WERI-Rb-1 (cell line): ENCODE results near the gene CTR9.

Experiments
- DNase-seq: peaks from one replicate; pipeline ENCODE4 v3.0.0-alpha.2; 2020
- H3K27ac ChIP-seq: fragments of 250-450 bp; sonication (Bioruptor Pico); 2 replicates; pipeline ENCODE4 v1.5.1; 2020; ENCODE audit warnings: mild to moderate bottlenecking, moderate library complexity
- H3K27me3 ChIP-seq: fragments of 250-450 bp; sonication (Bioruptor Pico); 2 replicates; pipeline ENCODE4 v1.5.1; 2021; ENCODE audit warnings: mild to moderate bottlenecking, low read depth, moderate library complexity; ENCODE audit not compliant: insufficient read depth, severe bottlenecking
- H3K36me3 ChIP-seq: fragments of 250-450 bp; sonication (Bioruptor Pico); 2 replicates; pipeline ENCODE4 v1.5.1; 2020; ENCODE audit warnings: mild to moderate bottlenecking, moderate library complexity
- H3K4me3 ChIP-seq: 2 replicates; pipeline ENCODE4 v1.5.1; 2011; ENCODE audit warnings: low read depth, mild to moderate bottlenecking, control low read depth, low read length
- H3K9me3 ChIP-seq: fragments of 250-450 bp; sonication (Bioruptor Pico); 2 replicates; pipeline ENCODE4 v1.5.1; 2021; ENCODE audit warnings: mild to moderate bottlenecking, moderate library complexity; ENCODE audit not compliant: severe bottlenecking
- CTCF ChIP-seq: IDR thresholded peaks from 2 replicates; pipeline ENCODE4 v1.5.1; 2011; ENCODE audit warnings: low read depth, mild to moderate bottlenecking, control low read depth, inconsistent platforms, low read length

Gene CTR9

GRCh38 chr11:10730151-10730550, 20.9 kb upstream of the CTR9 start:
- no peak for DNase-seq
- Histone ChIP-seq H3K27ac (no peak overlapping the region), H3K4me3 (no peak overlapping the region), H3K27me3 (no peaks in the 10 kb centered on the region), H3K36me3 (no peaks in the 10 kb centered on the region), H3K9me3 (no peaks in the 10 kb centered on the region)
- TF ChIP-seq CTCF, result no peak

GRCh38 chr11:10731064-10731680, 19.9 kb upstream of the CTR9 start:
- H3K27me3 ChIP-seq, result no peaks in the 10 kb centered on the region
- no peak overlapping the region for H3K4me3 ChIP-seq
- no peak for TF ChIP-seq CTCF
- no peak for DNase-seq
- H3K9me3 ChIP-seq, result no peaks in the 10 kb centered on the region
- H3K36me3 ChIP-seq, result no peaks in the 10 kb centered on the region
- H3K27ac ChIP-seq, result no peak overlapping the region

- DNase-seq, result peak; percentile 97
- H3K9me3 ChIP-seq, result no peaks in the 10 kb centered on the region
- no peaks in the 10 kb centered on the region for H3K36me3 ChIP-seq
- peak overlapping the region; percentile 15 for H3K4me3 ChIP-seq
- peak overlapping the region; percentile 58 for H3K27ac ChIP-seq
- TF ChIP-seq CTCF, result peak; percentile 90
- no peaks in the 10 kb centered on the region for H3K27me3 ChIP-seq
Observed at GRCh38 chr11:10735481-10736475, 15.3 kb upstream of the CTR9 start.

- no peak for TF ChIP-seq CTCF
- DNase-seq, result no peak
- Histone ChIP-seq H3K4me3 (no peak overlapping the region), H3K36me3 (no peaks in the 10 kb centered on the region), H3K27me3 (no peaks in the 10 kb centered on the region), H3K27ac (no peak overlapping the region), H3K9me3 (no peaks in the 10 kb centered on the region)
Observed at GRCh38 chr11:10742460-10743208, 8.4 kb upstream of the CTR9 start.

- Histone ChIP-seq H3K27me3 (no peaks in the 10 kb centered on the region), H3K4me3 (no peak overlapping the region), H3K27ac (no peak overlapping the region), H3K36me3 (no peaks in the 10 kb centered on the region), H3K9me3 (no peaks in the 10 kb centered on the region)
- DNase-seq, result no peak
- TF ChIP-seq CTCF, result no peak
Observed at GRCh38 chr11:10743354-10744000, 7.6 kb upstream of the CTR9 start.
